Heart left ventricle (tissue), 16 donors: ENCODE data around the gene MRLN. TPM values are rescaled to one million over a fixed set of nuclear protein-coding genes. Genes with fewer than 3 reads are reported as not detected.
"Not testable (repeated sequence)": the region's sequence is repeated elsewhere in the genome, so short reads cannot be mapped to it uniquely, and the experiment has no call there.

ENCODE experiments used
- ATAC-seq, 4 donors: fragments of 200-7000 bp; cut with Tn5 transposase; one replicate each; pipeline ENCODE4 v1.9.1; 2020 to 2022; ENCODE audit warnings: moderate library complexity in 4 of 4, mild to moderate bottlenecking in 3 of 4, moderate number of reproducible peaks in 1 of 4
- DNase-seq, 5 donors: peaks; one replicate each; pipeline ENCODE4 v3.0.0-alpha.2; 2020
- H3K27ac ChIP-seq, 12 donors: fragments of 200-600 bp; sonication (generic) in 4 of 12; one replicate each; pipeline versions ENCODE4 v1.5.0 to v1.8.0; 2016 to 2022; ENCODE audit warnings: mild to moderate bottlenecking in 2 of 12
- H3K27me3 ChIP-seq, 9 donors: fragments of 200-600 bp; sonication (generic) in 2 of 9; one replicate each; pipeline versions ENCODE4 v1.5.1 to v1.8.0; 2016 to 2022; ENCODE audit warnings: mild to moderate bottlenecking in 3 of 9
- H3K36me3 ChIP-seq, 9 donors: fragments of 200-600 bp; sonication (generic) in 2 of 9; one replicate each; pipeline versions ENCODE4 v1.5.0 to v1.8.0; 2018 to 2022; ENCODE audit warnings: mild to moderate bottlenecking in 2 of 9
- H3K4me1 ChIP-seq, 12 donors: fragments of 200-600 bp; sonication (generic) in 4 of 12; one replicate each; pipeline versions ENCODE4 v1.5.0 to v1.8.0; 2016 to 2022; ENCODE audit warnings: mild to moderate bottlenecking in 3 of 12
- H3K4me3 ChIP-seq, 12 donors: fragments of 200-600 bp; sonication (generic) in 4 of 12; one replicate each; pipeline versions ENCODE4 v1.5.0 to v1.8.0; 2017 to 2022; ENCODE audit warnings: mild to moderate bottlenecking in 9 of 12, moderate library complexity in 4 of 12
- H3K9me3 ChIP-seq, 12 donors: fragments of 200-600 bp; sonication (generic) in 4 of 12; one replicate each; pipeline versions ENCODE4 v1.5.0 to v1.8.0; 2016 to 2022; ENCODE audit warnings: mild to moderate bottlenecking in 1 of 12
- POLR2A ChIP-seq, 2 donors: fragments of 450-650 bp; IDR thresholded peaks; one replicate each; pipeline ENCODE4 v1.6.1; 2017; ENCODE audit warnings: antibody characterized with exemption in 2 of 2, mild to moderate bottlenecking in 2 of 2, moderate library complexity in 2 of 2
- WGBS, 4 donors: extraction: QIAGEN DNeasy Blood & Tissue Kit in 2 of 4; methylation state at CpG; one replicate each; pipeline versions ENCODE4 v1.1.5 to v1.1.7; 2013 to 2018; 5-methylcytosine and 5-hydroxymethylcytosine counted together
- intact Hi-C, 10 donors: fragments of 100-400 bp; cut with DNase I; formaldehyde crosslinking; loops; one replicate each; pipeline versions ENCODE4 v1.11.1 to v1.14.2; 2022
- polyA plus RNA-seq, 2 donors: library from polyadenylated mRNA; stranded (reverse); fragments of 200-250 nt; gene quantifications; one replicate each; pipeline ENCODE4 v1.2.3, GENCODE V29; 2013
- total RNA-seq, 9 donors: library from RNA; depleted of rRNA in 2 of 9; stranded (reverse); fragments of >200 nt in 2 of 9; fragmentation: NEBNext Ultra II Directional in 3 of 9; extraction: Animal tissue kit (Norgen Biotek cat#: 25700) in 3 of 9; gene quantifications; one replicate each; pipeline versions ENCODE4 v1.1.0 to v1.2.4, GENCODE V29; 2016 to 2023
- TF ChIP-seq, protein P1 (sequence below), 12 donors: fragments of 200-600 bp; sonication (generic) in 4 of 12; IDR thresholded peaks; one replicate each; pipeline versions ENCODE4 v1.5.0 to v1.8.0; 2018 to 2022; ENCODE audit warnings: antibody characterized with exemption in 12 of 12, mild to moderate bottlenecking in 5 of 12
- donor health status: ischemic (EF 13 %, LVEDD 7.1; RV severe dilation, severe dysfunction).
- donor health status: healthy with polysubstance abuse.
- donor health status: DM: no; HTN: yes; CAD: no.
- donor health status: DM: no; HTN: no; CAD: no.
- donor health status: ischemic (EF 25% LVEDD 6.9; RV normal size, moderate dysfunction).
- donor health status: ischemic (EF 25% LVEDD 5.7; RV mildly dilated, moderate dysfunction).
- donor health status: healthy.
- donor health status: DM: yes; HTN: yes; CAD: no.
- donor health status: ischemic (EF 35%, LVEDD 5.7; RV mildly dilated, moderate dysfunction).
- donor health status: nonischemic (EF 11% LVEDD 7.7; RV severe dilation, severe dysfunction).
- donor health status: DM: yes; HTN: yes; CAD: no.
- donor health status: PGD.
- donor health status: ischemic (EF 29% LVEDD 5.4; RV normal size, mild dysfunction).
- donor health status: nonischemic (EF 23%, LVEDD 6.1; RV moderate dilation, normal function).

Gene MRLN
- total and polyA plus RNA-seq, 11 donors, result 2.2 TPM; not detected in 10

DNA sequence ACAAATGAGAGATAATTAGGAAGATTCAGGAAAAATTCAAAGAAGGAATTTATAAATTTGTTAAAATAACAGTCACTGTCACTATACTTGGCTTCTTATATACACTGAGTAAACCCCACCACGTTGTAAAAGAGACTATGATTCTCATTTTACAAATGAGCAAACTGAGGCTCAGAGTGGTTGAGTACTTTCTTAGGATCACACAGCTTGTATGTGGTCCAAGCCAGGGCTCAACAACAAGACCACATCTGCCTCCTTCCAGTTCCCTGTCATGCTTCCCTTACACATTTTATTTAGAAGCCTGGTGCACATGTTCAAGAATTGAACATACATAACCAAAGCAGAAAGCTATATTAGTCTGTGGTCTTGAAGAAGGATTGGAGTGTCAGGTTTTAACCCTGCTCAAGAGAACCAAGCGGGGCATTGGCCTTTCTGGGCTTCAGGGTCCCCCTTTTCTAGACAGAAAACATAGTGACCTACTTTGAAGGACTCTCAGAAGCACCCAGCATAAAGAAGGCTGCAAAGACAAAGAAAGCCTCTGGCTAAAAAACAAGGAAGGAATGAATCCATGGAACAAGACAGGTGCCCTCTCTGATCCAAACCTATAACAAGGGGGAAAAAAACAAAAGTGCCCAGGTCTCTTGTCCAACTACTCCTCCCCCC is 846 bp downstream of the MRLN start:
- no peak for ATAC-seq
- no peak for TF ChIP-seq POLR2A (IDR thresholded peaks at IDR 0.05)
- TF ChIP-seq, protein P1, sequence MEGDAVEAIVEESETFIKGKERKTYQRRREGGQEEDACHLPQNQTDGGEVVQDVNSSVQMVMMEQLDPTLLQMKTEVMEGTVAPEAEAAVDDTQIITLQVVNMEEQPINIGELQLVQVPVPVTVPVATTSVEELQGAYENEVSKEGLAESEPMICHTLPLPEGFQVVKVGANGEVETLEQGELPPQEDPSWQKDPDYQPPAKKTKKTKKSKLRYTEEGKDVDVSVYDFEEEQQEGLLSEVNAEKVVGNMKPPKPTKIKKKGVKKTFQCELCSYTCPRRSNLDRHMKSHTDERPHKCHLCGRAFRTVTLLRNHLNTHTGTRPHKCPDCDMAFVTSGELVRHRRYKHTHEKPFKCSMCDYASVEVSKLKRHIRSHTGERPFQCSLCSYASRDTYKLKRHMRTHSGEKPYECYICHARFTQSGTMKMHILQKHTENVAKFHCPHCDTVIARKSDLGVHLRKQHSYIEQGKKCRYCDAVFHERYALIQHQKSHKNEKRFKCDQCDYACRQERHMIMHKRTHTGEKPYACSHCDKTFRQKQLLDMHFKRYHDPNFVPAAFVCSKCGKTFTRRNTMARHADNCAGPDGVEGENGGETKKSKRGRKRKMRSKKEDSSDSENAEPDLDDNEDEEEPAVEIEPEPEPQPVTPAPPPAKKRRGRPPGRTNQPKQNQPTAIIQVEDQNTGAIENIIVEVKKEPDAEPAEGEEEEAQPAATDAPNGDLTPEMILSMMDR (IDR thresholded peaks at IDR 0.05), result no peak
- WGBS, 4 donors, result 53 to 69% (median 63%) methylated on average over 2 of the region's 2 CpGs

DNA sequence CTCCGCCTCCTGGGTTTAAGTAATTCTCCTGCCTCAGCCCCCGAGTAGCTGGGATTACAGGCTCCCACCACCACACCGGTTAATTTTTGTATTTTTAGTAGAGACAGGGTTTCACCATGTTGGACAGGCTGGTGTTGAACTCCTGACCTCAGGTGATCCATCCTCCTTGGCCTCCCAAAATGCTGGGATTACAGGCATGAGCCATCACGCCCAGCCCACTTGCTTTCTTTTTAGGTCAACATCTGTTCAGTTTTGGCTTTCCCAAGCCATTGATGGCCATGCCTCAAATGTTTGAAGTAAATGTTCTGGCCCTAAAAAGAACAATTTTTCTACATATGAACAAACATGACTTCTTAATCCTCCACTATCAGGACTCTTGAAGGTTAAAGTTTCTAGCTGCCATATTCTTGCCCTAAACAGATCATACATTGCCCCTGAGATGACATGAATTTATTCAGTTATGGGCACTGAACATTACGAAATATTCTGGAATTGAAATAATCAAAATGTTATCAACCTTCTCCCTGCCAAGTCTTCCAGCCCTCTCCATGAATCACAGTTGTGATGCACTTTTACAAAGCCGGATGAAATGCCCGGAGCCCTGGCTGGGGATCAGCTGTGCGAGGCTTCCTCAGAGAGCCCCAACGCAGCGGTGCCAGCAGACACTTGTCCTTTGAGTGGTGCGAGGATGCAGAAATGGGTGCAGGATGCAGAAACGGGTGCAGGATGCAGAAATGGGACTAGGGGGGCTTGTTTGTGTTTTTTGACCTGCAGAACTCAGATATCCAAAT is 2.9 kb downstream of the MRLN start:
- Histone ChIP-seq H3K4me3 (no peak overlapping the region), H3K36me3 (no peaks in the 10 kb centered on the region), H3K27me3 (no peaks in the 10 kb centered on the region), H3K27ac (no peak overlapping the region), H3K4me1 (peaks cover 0 to 8% (median 0%) of the 10 kb centered on the region in 12 donors), H3K9me3 (no peaks in the 10 kb centered on the region)
- ATAC-seq (peak in 2 of 4 donors; percentile 43 to 72), DNase-seq (peak in 2 of 5 donors; percentile 14 to 33)
- intact Hi-C loops, result no loop called here
- TF ChIP-seq, protein P1 (IDR thresholded peaks at IDR 0.05), result no peak
- TF ChIP-seq POLR2A (IDR thresholded peaks at IDR 0.05), result no peak
- WGBS, 4 donors, result 67 to 75% (median 73%) methylated on average over 12 of the region's 12 CpGs

More for the DNA sequence above, 846 bp downstream of the MRLN start:
- Histone ChIP-seq H3K4me1 (peaks cover 0 to 8% (median 0%) of the 10 kb centered on the region in 12 donors), H3K27ac (no peak overlapping the region), H3K36me3 (no peaks in the 10 kb centered on the region), H3K27me3 (no peaks in the 10 kb centered on the region), H3K4me3 (no peak overlapping the region), H3K9me3 (no peaks in the 10 kb centered on the region)
- intact Hi-C loops, result no loop called here
- DNase-seq, result no peak

DNA sequence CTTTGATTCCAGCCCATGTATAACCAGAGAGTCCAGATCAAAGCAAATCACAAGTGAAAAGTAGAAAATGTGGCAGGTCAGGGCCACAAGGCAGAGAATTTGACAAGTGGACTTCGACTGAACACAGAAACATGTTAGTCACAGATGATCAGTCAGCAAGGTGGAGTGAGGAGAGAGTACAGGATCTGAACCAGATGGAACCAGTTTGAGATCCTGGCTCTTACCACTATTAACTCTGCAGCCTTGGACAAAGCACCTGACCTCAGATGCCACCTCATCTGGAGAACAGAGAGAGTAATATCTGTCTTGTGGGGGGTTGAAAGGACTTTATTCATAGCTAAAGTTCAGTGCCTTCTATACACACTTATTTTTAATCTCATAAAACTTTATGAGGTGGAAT is 4.4 kb downstream of the MRLN start:
- ATAC-seq, result peak in 2 of 4 donors; percentile 42 to 65
- intact Hi-C loops, result no loop called here
- no peak overlapping the region for H3K27ac ChIP-seq
- no peaks in the 10 kb centered on the region for H3K36me3 ChIP-seq
- H3K27me3 ChIP-seq, result no peaks in the 10 kb centered on the region
- no peak for DNase-seq
- TF ChIP-seq, protein P1 (IDR thresholded peaks at IDR 0.05), result no peak
- TF ChIP-seq POLR2A (IDR thresholded peaks at IDR 0.05), result no peak
- WGBS, 4 donors, result 34 to 52% (median 46%) methylated on average over 1 of the region's 1 CpG
- H3K4me1 ChIP-seq, result peaks cover 0 to 8% (median 0%) of the 10 kb centered on the region in 12 donors
- H3K9me3 ChIP-seq, result no peaks in the 10 kb centered on the region
- no peak overlapping the region for H3K4me3 ChIP-seq

DNA sequence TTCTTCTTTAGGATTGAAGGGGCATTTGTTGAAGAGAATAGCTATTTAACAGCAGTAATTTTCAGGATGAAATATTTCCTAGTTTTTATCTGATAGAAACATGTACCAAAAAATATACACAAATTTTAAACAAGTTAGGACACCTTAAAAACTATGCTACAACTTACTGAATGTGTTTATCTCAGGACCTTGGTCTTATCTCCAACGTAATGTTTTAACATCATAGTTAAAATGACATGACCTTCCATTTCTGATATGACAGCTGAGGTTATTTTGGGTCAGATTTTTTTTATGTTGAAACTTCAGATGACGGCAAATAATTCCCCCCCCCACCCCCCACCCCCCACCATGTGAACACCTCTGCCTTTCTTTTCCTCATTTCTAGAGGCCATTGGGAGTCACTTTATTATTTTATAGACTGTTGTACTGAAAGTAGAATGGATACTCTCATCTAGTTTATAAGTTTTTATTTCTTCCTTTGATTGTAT is 8.0 kb downstream of the MRLN start:
- ATAC-seq, result no peak
- DNase-seq, result no peak
- Histone ChIP-seq H3K4me3 (no peak overlapping the region), H3K4me1 (peaks cover 0 to 4% (median 0%) of the 10 kb centered on the region in 12 donors), H3K27me3 (no peaks in the 10 kb centered on the region), H3K27ac (no peak overlapping the region), H3K9me3 (no peaks in the 10 kb centered on the region), H3K36me3 (no peaks in the 10 kb centered on the region)
- WGBS, 4 donors, result 27 to 38% (median 34%) methylated on average over 2 of the region's 2 CpGs
- TF ChIP-seq, protein P1 (IDR thresholded peaks at IDR 0.05), result no peak
- no peak for TF ChIP-seq POLR2A (IDR thresholded peaks at IDR 0.05)
- intact Hi-C loops, result no loop called here

DNA sequence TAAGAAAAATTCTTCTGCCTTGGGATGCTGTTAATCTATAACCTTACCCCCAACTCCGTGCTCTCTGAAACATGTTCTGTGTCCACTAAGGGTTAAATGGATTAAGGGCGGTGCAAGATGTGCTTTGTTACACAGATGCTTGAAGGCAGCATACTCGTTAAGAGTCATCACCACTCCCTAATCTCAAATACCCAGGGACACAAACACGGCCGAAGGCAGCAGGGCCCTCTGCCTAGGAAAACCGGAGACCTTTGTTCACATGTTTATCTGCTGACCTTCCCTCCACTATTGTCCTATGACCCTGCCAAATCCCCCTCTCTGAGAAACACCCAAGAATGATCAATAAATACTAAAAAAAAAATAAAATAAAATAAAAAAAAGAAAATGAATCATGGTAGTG is 8.5 kb downstream of the MRLN start:
- intact Hi-C loops, ATAC-seq, H3K27ac ChIP-seq: not testable (repeated sequence)

DNA sequence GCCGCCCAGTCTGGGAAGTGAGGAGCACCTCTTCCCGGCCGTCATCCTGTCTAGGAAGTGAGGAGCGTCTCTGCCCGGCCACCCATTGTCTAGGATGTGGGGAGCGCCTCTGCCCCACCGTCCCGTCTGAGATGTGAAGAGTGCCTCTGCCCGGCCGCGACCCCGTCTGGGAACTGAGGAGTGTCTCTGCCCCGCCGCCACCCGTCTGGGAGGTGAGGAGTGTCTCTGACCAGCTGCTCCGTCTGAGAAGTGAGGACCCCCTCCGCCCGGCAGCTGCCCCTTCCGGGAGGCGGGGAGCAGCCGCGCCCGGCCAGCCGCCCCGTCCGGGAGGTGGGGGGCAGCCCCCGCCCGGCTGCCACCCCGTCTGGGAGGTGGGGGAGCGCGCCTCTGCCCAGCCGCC is 9.1 kb downstream of the MRLN start:
- H3K27ac ChIP-seq, ATAC-seq, H3K27me3 ChIP-seq, H3K9me3 ChIP-seq, H3K4me1 ChIP-seq, H3K4me3 ChIP-seq, intact Hi-C loops, H3K36me3 ChIP-seq, DNase-seq: not testable (repeated sequence)
- WGBS, 4 donors, result 92 to 97% (median 95%) methylated on average over 24 to 32 of the region's 32 CpGs

More for the DNA sequence above, 8.5 kb downstream of the MRLN start:
- H3K27me3 ChIP-seq, DNase-seq, H3K4me1 ChIP-seq, H3K4me3 ChIP-seq, H3K9me3 ChIP-seq, H3K36me3 ChIP-seq: not testable (repeated sequence)
- 32 to 56% (median 44%) methylated on average over 6 of the region's 6 CpGs for WGBS, 4 donors
